Kidney capillary endothelial cell (primary cell): ENCODE data around the gene CHCHD3.

ENCODE experiments used
- DNase-seq: peaks from one replicate; pipeline ENCODE4 v3.0.0-alpha.2; 2018; ENCODE audit warnings: low spot score

Gene CHCHD3

DNA sequence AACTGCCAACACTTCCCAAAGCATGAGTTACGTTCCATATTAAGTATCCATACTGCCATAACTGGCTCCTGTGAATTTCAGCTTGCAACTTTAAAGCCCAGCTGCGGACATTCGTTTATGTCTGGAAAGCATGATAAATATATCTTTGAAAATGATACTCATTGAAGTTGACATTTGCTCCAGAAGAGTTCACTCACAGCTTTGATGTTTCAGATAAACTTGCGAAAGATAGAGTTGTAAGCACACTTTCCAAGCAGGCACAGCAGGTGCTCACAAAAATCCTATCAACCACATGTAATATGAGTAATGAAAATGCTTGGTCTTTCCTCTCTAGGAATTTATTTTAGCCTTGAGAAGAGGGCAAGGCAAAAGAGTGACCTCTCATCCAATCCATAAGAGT is 4.5 kb downstream of the CHCHD3 start:
- DNase-seq = no peak

- no peak for DNase-seq
These were observed 5.7 kb downstream of the CHCHD3 start for GRCh38 chr7:133076142-133076541.

DNA sequence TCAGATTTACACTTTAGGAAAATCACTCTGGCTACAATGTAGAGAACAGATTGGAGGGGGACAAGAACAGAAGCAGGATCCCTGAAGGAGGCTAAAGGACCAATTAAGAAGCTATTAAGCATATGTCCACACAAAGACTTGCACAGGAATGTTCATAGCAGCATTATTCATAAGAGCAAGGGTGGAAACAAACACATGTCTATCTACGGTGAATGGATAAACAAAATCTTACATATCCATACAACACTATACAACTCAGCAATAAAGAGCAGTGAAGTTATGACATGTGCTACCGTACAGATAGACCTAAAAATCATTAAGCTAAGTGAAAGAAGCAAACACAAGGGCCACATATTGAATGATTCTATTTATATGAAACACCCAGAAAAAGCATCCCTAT is 10.4 kb downstream of the CHCHD3 start:
- DNase-seq = no peak

- DNase-seq = no peak
These were observed 11.3 kb downstream of the CHCHD3 start for GRCh38 chr7:133070562-133070961.

GRCh38 chr7:133065301-133065700 is 16.6 kb downstream of the CHCHD3 start:
- no peak for DNase-seq

DNA sequence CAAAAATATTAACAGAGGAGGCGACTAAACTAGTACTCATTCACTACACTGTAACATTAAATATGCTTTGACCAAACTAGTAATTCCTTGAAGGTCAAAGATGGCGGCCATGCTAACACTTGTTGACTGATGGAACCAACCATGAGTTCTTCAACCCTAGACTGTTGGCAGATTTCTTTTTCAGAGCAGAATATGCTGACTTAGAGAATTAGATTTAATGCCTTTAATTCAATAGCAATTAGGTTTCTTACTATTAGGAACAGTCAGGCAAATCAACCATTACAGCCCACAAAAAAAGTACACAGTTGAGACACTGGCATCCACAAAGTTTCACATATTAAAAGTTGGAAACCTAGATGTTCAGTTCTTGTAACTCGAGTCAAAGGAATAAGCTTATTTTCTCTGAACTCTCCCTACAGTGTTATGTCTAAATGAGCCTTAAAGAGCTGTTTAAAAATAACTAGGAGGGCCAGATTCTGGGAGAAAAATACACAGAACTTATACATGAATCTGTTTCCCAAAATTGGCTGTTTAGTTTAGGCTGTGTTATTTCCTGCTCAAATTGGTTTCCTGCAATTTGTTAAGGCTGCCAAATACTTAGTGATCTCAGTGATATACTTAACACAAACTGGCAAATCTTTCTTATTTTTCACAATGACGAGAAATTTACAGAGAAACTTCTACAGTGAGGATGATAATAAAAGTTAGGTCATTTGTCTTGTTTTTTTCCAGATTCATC is 17.6 kb downstream of the CHCHD3 start:
- DNase-seq = no peak

DNA sequence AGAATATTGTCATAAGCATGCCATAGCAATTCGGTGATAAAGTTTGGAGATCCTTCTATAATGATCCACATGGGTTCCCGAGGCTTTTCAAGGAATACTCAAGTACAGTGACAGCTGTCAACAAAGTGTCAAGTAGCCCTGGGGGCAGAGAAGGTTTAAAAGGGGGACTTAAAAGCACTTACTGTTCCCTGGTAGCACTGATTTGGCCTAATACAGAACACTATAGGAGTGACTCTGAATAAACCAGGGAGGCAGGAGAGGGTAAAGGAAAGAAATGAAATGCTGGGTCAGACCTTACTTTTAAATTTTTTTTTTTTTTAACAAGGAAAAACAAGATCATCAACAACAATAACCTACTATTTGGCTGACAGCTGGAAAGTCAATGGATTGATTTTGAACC is 20.1 kb downstream of the CHCHD3 start:
- no peak for DNase-seq

- DNase-seq = no peak
These were observed 20.5 kb downstream of the CHCHD3 start for GRCh38 chr7:133061357-133061756.

DNA sequence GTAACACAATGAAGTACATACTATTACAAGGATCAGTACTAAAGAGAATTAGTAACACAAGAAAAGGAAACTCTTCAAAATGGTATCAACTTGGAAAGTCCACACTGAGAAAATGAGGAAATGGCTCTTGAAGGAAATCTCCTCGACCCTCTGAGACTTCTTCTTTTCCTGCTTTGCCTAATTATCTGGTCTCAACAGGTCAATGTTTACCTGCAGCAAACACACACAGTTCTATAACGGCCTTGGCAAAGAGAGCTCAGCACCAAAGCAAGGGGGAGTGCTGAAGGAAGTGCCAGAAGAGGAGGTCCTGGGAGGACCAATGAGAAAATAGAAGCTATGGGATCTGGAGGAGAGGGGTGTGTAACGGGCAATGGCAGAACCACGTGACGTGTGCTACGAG is 21.9 kb downstream of the CHCHD3 start:
- DNase-seq = no peak

GRCh38 chr7:133059263-133059662 is 22.6 kb downstream of the CHCHD3 start:
- no peak for DNase-seq

- DNase-seq = no peak
These were observed 25.3 kb downstream of the CHCHD3 start for GRCh38 chr7:133056370-133057238.

GRCh38 chr7:133054162-133054840 is 27.6 kb downstream of the CHCHD3 start:
- DNase-seq = no peak

- DNase-seq = no peak
These were observed 28.5 kb downstream of the CHCHD3 start for GRCh38 chr7:133053321-133053891.

DNA sequence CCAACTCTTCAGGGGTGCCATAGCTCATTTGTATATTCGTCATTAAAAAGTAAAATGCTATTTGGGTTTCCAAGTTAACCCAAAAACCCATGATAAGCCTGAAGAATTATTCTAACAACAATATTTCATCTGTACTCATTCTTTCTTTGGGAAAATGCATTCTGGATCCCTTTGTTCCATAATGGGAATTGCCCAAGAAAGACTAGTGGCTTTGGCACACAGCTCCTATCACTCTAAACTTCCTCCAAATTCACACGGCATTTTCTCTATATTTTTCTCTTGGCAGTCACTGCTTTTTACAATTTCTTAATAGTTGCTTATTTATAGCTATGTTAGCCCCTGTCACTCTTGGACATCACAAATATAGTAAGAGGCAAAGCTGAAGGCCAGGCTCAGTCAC is 29.1 kb downstream of the CHCHD3 start:
- DNase-seq = no peak

- DNase-seq = no peak
These were observed 29.5 kb downstream of the CHCHD3 start for GRCh38 chr7:133052401-133052756.

GRCh38 chr7:133051719-133052400 is 30.0 kb downstream of the CHCHD3 start:
- no peak for DNase-seq

DNA sequence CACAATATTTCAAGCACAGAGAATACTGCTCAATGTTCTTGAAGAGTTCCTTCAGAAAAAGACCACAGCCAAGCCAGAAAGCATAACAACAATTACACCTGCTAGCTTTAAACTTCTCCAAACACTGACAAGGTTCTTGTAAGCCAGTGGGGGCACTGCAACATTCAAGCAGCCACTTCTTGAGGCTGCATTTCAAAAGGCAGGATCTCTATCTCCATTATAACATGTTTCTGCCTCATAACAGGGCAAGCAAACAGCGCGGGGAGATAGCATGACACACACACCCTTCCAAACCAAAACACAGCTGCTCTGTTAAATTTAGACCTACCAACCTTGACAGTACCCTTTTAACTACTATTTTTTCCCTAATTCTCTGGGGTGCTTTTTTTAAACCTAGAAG is 30.8 kb downstream of the CHCHD3 start:
- DNase-seq = no peak

- no peak for DNase-seq
These were observed 31.5 kb downstream of the CHCHD3 start for GRCh38 chr7:133050200-133050995.

GRCh38 chr7:133048589-133048988 is 33.3 kb downstream of the CHCHD3 start:
- DNase-seq = no peak

DNA sequence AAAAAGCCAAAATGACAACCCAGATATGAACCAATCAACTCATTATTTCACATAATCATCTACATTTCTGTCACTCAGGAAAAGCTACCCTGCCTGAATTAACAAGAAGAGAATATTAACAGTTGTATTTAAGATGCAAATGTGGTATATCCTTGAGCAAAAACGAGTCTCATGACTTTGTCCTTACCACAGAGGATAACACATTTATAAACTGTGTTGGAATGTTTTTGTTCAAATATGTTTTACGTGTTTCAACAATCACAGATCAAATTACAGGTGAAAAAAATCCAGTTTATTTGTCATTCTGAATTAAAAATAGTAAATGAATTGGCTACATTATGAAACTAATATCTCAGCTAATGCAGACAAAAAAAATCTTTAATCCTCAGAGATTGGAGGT is 34.6 kb downstream of the CHCHD3 start:
- DNase-seq = no peak
